ENCODE data around the gene XKR3.
"Not testable (repeated sequence)": the region's sequence is repeated elsewhere in the genome, so short reads cannot be mapped to it uniquely, and the experiment has no call there.

The XKR3 gene

DNA sequence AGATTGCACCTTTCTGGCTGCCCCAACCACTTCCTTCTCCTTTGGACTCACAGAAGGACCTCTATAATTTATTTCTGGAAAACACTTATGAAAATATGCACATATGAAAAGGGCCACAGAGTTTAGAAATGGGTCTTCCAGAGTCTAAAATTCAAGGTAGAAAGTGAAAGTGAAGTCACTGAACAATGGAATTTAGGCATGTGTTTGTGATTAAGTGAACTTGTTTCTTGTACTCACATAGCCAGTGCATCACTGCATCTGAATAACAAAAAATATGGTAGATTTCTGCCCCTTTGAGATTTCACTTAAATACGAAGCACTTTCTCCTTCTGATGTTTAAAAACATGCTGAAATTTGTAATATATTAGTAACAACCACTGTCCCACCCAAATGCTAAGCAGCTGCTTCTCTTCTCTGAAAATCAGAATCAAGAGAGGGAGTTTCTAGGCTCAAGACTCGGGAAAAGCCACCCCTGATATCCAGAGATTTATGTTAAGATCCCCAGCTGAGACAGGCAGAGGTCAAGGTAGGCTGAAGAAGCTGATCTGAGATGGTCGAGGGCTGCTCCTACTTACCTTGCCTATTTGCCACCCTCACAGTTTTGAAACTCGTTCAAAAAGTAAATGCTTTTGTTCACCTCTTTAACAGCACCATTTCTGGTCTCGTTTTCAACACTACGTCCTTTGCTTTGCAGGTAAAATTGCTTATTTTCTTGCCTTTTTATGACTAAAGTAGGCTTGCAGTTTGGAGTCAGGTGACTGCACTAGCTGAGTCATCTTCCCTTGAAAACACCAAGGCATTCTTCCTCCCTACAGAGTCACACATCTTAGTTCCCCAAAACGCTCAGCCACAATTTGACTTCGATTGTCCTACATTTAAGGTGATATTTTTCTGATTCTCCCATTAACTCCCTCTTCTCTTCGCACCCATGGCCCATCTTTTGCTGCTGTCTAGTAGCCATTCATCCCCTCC is at the start of gene XKR3:
TSS of gene XKR3 (minus strand) at position 696 of the 972 bp plus-strand sequence. CDS start 17,338 bp downstream, outside the sequence.
- DNase-seq, result no peak

DNA sequence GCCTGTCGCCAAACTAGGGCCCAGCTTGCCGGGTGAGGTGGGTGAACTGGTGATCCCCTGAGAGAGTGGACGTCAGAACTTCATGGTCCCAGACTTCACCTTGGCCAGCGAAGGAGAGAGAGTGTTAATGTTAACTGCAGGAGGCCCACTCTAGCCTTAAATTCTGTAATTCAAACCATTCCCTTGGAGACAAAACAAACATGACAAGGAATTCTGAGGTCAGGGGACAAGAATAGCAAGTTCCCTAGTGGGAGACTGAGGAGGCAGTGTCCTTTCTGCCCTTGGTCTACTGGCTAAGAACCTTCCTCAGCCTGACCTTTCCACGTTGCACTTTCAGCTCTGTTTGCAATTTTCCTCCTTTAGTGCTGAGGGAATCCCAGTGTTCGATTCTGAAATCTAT is 44.4 kb upstream of the XKR3 start:
- DNase-seq, result not testable (repeated sequence)

DNA sequence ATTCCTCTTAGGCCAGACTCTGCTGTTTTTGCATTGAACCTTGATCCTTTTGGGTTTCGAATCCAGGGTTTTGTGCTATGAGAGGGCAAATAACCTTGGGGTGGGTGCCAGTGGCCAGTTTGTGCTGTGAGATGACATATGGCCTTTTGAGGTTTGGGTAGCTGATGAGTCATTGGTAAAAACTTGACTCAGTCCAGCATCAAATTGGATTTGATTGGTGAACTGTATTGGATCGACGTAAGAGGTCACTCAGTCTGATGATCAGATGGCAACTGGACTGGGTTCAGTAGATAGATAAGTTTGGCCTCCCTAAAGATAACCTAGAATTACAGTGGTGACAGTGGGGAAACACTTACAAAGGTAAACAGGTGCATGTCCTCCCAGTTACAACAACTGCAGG is 41.0 kb upstream of the XKR3 start:
- no peak for DNase-seq

DNA sequence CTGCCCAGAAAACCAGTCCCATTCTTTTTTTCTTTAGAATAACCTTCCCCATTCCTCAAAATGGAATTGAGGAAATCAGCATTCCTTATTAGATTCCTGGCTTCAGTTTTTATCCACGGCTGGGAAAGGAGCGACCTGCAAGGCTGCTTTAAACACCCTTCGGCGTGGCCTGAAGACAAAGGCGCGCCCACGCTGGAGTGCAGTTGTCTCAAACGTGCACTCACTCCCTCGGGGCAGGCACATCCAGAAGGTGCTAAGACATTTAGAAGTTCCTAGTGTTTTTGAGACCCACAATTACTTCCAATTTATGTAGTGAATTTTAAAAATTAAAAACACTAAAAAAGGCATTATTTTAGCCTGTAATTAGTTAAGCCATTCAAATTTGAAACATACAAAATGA is 31.6 kb upstream of the XKR3 start:
- DNase-seq, result not testable (repeated sequence)

DNA sequence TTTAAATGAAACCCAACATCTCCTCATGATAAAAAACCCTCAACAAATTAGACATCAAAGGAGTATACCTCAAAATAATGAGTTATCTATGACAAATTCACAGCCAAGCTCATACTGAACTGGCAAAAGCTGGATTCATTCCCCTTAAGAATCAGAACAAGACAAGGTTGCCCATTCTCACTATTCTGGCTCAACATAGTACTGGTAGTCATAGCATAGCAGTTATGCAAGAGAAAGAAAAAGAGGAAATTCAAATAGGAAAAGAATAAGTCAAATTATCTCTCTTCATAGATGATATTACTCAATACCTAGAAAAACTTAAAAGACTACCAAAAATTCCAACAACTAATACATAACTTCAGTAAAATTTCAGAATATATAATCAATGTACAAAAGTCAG is 29.4 kb upstream of the XKR3 start:
- no peak for DNase-seq

DNA sequence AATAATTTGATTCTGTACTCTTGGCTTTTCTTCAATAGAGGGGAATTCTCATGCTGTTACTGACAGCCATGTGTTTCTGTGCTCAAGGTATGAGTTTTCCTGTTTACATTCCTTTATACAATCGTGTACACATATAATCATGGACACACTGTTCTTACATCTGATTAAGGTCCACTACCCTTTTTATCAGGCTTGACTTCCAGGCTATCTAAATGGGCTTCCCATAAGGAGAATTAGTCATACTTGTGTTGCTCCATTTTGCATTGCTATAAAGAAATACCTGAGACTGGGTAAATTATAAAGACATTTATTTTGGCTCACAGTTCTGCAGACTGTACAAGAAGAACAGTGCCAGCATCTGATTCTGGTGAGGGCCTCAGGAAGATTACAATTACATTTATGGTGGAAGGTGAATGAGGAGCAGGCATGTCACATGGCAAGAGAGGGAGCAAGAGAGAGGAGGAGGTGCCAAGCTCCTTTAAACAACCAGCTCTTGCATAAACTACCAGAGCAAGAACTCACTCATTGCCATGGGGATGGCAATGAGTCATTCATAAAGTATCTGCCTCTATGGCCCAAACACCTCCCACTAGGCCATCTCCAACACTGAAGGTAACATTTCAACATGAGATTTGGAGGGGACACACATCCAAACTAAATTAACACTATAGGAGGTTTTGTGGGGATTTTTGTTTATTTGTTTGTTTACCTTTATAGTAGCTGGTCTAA is 26.2 kb upstream of the XKR3 start:
- DNase-seq, result not testable (repeated sequence)

DNA sequence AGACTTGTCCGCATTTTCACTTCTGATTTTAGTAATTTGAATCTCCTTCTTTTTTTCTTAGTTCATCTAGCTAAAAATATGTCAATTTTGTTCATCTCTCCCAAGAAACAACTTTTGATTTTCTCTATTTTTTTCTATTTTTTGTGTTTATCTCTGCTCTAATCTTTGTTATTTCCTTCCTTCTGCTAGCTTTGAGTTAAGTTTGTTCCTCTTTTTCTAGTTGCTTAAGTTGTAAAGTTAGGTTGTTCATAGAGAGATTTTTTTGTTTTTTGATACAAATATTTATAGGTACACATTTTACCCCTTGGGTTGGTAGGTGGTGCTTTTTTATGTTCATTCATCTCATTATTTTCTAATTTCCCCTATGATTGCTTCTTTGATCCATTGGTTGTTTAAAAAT is 22.1 kb upstream of the XKR3 start:
- no peak for DNase-seq

DNA sequence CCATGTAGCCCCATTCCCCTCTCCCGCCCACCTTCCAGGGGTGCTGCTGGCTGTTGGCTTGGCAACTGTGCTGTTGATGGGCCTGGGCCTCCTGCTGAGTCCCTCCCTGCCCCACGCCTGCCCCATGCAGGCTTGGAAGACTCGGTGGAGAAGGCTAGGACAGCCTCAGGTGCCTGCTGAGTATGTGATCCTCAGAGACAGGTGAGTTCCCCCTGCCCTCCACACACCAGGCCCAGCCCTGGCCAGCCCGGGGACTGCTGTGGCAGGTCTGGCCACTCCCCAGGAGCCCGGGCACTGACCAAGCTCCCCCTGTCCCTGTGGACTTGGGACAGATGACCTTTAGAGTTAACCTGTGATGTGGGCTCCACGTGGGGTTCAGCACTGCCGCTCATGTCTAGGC is 20.7 kb upstream of the XKR3 start:
- no peak for DNase-seq

DNA sequence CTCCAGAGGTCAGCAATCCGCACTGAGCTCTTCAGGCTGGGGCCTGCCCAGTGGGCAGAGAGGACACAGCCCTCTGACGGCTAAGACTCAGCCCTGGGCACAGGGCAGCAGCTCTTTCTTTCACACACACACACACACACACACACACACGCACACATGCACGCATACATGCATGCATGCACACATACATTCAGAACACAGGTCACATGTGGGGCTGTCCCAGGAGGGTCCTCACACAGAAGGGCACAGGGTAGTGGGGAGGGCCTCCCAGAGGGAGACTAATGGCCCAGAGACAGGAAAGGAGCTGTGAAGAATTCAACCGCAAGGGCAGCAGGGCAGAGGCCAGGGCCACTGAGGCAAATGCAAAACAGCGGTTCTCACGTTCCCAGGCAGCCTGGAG is 20.3 kb upstream of the XKR3 start:
- DNase-seq, result no peak

DNA sequence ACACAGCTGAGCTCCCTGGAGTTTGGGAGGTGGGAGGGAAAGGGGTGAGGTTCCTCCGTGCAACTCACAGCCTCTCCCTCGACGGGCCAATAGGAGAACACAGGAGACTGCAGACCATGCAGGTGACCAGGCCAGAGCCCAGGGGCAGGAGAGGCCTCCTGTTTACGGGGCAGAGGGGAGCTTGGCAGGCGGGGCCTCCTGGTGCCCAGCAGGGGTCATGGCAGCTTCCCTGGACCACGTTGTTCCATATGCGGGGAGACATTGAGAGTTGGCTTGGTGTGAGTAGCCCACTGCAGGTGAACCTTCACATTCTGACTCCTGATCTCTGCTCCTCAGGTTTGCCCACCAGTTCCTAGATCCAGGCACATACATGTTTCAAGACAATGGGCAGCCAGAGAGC is 19.3 kb upstream of the XKR3 start:
- no peak for DNase-seq

DNA sequence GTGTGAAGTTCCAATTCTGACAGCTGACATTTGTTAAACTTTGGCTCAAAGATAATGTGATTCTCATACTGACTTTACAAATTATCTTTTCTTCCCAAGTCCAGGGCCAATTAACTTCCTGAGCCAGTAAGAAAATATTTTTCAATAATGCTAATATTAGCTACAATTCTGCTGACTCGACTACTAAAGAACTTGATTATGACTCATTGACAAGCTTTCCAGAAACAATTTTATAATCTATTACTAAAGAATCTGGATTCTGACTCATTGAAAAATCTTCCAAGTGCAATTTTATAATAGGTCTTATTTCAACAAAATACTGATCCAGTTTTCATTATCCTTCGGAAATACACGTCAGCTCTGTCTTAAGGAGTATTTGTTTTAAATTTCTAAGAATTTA is 12.9 kb upstream of the XKR3 start:
- no peak for DNase-seq

DNA sequence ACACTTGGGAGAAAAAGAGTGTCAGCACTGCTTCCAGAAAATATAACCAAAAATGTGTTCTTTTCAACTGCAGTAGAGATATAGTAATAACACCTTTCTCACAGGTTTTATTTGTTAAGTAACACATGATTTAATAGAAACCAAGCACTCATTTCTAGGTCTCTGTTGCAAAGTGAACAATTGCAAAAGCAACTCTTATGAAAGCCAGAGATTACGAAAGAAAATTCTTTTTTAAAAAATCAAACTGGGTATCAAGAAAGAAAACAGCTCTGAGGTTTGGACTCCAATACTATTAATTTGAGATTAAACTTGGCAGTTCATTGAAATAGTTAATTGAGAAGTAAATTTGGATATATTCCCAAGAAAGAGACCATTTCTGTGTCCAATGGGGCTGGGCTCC is 9.8 kb upstream of the XKR3 start:
- no peak for DNase-seq

DNA sequence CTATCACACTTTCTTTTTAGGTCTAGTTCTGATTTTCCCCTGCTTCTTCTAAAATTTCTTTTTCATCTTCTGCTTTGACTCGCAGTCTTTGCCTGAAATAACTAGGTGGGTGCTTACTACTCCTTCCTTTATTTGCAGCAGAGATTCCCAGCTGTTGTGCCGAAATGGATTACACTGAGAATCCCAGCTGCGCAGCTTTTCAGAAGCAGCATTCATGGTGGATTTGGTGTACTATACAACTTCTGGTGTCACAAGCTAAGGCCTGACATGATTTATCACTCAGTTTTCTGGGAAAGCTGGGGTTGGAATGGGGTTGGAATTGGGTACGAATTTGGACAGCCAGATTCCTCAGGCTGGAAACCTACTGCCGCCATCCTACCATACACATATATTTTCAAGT is 6.0 kb upstream of the XKR3 start:
- DNase-seq, result no peak

DNA sequence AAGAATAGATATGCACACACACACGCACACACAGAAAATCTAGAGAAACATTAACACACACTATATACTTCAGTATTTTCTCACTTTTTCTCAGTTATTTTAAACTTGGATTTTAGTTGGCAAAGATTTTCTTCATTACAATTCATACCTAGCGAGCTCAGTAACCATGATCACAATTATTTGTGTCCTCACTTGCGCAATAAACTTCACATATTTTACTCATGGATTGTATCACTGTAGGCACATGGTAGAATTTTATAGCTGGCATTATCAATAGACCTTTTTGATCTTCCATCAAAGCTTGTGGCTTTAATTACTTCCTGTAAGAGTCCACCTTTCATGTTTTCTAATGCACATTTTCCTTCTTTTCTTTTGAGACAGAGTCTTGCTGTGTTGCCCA is 4.8 kb upstream of the XKR3 start:
- no peak for DNase-seq

DNA sequence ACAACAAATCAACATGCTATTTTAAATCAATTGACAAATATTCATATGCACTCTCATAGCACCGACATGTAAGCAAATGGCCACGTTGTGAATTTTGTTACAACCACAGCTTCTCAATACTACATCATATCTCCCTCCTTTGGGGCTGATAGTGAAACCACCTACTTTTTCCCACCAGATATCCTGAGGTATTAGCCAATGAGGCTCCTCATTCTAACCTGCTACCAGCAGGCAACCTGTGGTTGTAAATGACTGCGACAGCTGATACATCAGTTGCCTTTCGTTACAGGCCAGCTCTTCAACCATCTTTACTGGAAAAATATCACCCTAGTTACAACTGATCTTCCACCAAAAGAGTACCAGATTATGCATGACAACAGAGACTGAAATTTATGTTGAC is 3.7 kb upstream of the XKR3 start:
- no peak for DNase-seq

DNA sequence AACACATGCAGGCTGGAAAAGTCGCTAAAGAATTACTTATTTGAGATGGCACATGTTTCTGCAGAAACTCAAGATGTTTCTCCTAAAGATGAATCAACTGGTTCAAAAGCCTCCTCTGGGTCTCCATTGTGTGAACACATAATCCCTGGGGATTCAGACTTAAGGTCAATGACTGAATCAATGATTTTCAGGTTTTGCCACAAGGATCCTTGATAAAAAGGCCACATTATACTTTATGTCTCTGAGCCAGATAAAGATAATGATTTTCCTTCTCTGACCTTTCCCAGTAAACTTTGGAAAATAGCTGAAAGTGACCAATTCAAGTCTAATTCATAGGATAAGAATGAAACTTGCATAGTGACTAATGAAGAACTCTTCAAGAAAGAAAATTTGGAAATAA is 2.3 kb upstream of the XKR3 start:
- no peak for DNase-seq

DNA sequence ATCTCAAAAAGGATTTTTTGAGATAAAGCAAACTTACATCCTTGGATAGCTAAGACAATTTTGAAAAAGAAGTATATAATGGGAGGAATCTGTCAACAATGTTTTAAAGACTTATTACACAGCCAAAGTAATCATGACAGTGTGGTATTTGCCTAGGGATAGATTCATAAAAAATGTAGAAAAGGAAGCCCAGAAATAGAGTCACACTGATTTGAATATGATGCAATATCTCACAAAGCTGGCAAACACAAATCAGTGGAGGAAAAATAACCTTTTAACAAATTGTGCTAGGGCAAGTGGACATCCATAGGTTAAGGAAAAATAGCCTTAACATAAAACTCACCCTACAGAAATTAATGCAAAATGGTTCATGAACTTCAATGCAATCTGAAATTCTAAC is 6.0 kb downstream of the XKR3 start:
- no peak for DNase-seq

DNA sequence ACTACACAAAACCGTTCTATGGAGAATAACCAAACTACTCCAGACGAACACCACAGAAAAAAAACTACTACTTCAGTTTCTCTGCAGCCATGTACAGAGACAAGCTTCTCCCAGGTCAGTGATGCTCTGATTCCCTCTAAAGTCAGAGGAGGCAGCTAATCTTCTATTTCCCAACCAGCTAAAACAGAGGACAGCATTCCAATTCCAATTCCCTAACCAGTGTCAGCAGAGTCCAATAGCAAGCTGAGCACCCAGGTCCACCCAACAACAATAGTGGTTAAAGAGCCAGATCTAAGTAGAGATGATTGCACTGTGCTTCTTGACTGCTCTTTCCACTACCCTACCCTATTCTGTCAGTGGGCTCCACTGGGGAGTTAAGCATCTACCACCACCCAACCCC is 6.7 kb downstream of the XKR3 start:
- DNase-seq, result no peak

DNA sequence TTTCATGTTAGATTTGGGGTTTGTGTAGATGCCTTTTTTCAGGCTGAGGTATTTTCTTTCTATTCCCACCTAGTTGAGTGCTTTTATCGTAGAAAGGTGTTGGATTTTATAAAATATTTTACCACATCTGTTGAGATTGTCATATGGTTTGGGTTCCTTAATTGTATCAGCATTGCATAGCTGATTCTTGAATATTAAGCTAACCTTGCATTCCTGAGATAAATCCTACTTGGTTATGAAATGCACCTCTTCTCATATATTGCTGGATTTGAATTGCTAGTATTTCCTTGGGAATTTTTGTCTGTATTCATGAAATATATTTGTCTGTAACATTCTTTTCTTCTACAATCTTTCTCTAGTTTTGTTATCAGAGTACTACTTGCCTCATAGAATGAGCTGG is 10.1 kb downstream of the XKR3 start:
- no peak for DNase-seq

DNA sequence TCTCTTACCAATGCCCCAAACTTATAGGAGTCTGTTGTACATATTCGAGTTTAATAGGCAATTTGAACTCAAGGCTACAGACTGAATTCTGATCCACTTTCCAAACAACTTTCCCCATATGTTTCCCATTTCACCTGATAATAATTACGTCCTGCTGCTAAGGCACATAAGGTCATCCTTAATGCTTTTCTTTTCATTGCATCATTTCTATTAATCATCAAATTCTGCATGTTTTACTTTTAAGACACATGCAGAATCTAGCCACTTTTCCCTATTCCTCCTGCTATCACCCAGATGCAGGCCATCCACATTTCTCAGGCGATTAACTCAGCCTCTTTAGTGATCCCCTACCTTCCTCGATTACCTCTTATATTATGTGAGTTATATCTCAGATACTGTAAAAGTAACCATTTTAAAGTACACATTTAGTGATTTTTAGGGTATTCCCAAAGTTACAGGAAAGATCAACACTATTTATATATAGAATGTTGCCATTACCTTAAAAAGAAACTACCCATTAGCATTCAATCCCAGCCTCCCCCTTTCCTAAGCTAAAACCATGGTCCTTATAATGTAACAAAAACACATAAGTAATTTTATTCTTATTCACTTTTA is 14.9 kb downstream of the XKR3 start:
- DNase-seq, result no peak

DNA sequence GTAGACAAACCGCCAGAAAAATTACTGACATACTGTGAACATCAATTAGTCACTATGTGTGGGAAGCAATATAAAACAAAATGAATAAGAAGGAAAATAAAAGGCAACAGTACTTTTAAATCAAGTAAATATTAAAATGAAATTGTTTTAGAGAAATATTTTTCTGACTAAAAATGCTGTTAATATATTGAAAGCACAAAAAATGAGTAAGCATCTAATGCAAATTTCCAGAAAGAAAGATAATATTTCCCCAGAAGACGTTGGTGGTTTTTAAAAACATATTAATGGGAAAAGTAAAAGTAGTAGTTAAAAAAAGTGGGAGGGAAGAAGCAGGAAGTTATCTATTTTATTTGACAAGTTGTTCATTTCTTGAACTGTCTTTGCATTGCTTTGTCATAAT is 16.5 kb downstream of the XKR3 start:
- DNase-seq, result no peak

DNA sequence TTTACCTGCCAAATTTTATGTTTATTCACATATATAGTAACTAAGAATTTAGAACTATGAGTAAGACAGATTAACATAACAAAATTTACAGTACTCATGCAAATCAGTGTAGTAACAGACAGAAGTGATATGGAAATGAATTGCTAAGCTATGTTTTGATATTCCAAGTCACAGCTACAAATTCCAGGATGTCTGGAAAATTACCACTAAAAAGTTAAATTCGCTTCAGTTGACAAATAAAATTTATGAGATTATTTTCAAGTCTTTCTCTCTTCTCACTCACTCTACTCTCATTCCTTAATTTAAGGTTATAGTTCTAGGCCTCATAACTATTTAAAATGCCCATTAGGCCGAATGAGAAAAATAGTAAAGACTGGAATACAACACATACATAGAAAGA is 18.1 kb downstream of the XKR3 start:
- no peak for DNase-seq

DNA sequence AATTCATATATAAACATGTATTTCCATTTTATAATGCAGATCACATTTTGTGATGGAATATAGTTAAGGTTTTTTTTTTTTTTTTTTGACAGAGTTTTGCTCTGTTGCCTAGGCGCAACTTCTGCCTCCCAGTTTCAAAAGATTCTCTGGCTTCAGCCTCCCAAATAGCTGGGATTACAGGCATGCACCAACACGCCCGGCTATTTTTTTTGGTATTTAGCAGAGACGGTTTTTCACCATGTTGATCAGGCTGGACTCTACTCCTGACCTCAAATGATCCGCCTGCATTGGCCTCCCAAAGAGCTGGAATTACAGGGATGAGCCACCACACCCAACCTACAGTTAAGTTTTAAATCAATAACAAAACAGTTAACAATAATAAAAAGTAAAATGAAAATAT is 18.8 kb downstream of the XKR3 start:
- DNase-seq, result no peak

DNA sequence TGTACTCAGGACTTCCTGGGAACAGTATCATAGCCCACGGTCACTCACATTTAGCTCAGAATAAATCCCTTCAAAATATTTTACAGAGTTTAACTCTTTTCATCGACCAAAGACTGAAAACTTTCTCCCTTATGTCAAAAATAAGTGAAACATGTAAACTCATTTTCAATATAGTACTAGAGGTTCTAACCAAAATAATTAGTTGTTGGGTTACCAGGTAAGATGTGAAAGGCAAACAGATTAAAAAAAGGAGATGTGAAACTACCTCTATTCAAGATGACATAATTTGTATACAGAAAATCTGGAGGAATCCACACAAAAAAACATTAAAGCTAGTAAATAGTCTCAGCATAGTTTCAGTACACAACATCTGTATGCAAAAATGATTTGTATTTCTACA is 20.3 kb downstream of the XKR3 start:
- DNase-seq, result no peak
